Right cardiac atrium (tissue), 5 donors: Measurements from ENCODE around the gene NAT16. TPM values are rescaled to one million over a fixed set of nuclear protein-coding genes. Genes with fewer than 3 reads are reported as not detected.
"Not testable (repeated sequence)": the region's sequence is repeated elsewhere in the genome, so short reads cannot be mapped to it uniquely, and the experiment has no call there.

Experiments used
- ATAC-seq, 2 donors: fragments of 200-7000 bp; cut with Tn5 transposase; one replicate each; pipeline versions ENCODE4 v1.8.0 to v1.9.1; 2020; ENCODE audit warnings: moderate library complexity in 2 of 2, mild to moderate bottlenecking in 1 of 2
- DNase-seq, 3 donors: peaks; one replicate each; pipeline ENCODE4 v3.0.0-alpha.2; 2020
- H3K27ac ChIP-seq: one replicate; pipeline ENCODE4 v1.5.1; 2013; ENCODE audit warnings: mild to moderate bottlenecking, low read length, control low read depth, moderate library complexity
- H3K27me3 ChIP-seq: one replicate; pipeline ENCODE4 v1.6.1; 2013; ENCODE audit not compliant: control insufficient read depth, insufficient read depth
- H3K4me1 ChIP-seq: one replicate; pipeline ENCODE4 v1.6.1; 2013; ENCODE audit warnings: low read length; ENCODE audit not compliant: control insufficient read depth, insufficient read depth
- H3K4me3 ChIP-seq: one replicate; pipeline ENCODE4 v1.5.1; 2013; ENCODE audit warnings: low read length, control low read depth
- H3K9me3 ChIP-seq: one replicate; pipeline ENCODE4 v1.6.1; 2013; ENCODE audit warnings: low read length; ENCODE audit not compliant: control insufficient read depth
- WGBS: extraction: QIAGEN DNeasy Blood & Tissue Kit; methylation state at CpG from one replicate; pipeline ENCODE4 v1.1.7; 2013; 5-methylcytosine and 5-hydroxymethylcytosine counted together
- intact Hi-C, 4 donors: fragments of 100-400 bp; cut with DNase I; formaldehyde crosslinking; loops; one replicate each; pipeline versions ENCODE4 v1.11.0 to v1.14.0; 2022 to 2023
- polyA plus RNA-seq: library from polyadenylated mRNA; stranded (reverse); fragments of 200-250 nt; gene quantifications from one replicate; pipeline ENCODE4 v1.2.3, GENCODE V29; 2013
- total RNA-seq, 4 donors: library from RNA; stranded (reverse); fragmentation: NEBNext Ultra II Directional; extraction: Animal tissue kit (Norgen Biotek cat#: 25700); gene quantifications; one replicate each; pipeline ENCODE4 v1.2.1, GENCODE V29; 2021
- donor health status: healthy with polysubstance abuse.
- donor health status: DM: no; HTN: yes; CAD: no.
- donor health status: DM: no; HTN: no; CAD: no.
- donor health status: DM: no; HTN: yes; CAD: no; lungs with severe emphysema.
- donor health status: DM: yes; HTN: yes; CAD: no.

The NAT16 gene
- total and polyA plus RNA-seq, 5 donors = not detected

DNA sequence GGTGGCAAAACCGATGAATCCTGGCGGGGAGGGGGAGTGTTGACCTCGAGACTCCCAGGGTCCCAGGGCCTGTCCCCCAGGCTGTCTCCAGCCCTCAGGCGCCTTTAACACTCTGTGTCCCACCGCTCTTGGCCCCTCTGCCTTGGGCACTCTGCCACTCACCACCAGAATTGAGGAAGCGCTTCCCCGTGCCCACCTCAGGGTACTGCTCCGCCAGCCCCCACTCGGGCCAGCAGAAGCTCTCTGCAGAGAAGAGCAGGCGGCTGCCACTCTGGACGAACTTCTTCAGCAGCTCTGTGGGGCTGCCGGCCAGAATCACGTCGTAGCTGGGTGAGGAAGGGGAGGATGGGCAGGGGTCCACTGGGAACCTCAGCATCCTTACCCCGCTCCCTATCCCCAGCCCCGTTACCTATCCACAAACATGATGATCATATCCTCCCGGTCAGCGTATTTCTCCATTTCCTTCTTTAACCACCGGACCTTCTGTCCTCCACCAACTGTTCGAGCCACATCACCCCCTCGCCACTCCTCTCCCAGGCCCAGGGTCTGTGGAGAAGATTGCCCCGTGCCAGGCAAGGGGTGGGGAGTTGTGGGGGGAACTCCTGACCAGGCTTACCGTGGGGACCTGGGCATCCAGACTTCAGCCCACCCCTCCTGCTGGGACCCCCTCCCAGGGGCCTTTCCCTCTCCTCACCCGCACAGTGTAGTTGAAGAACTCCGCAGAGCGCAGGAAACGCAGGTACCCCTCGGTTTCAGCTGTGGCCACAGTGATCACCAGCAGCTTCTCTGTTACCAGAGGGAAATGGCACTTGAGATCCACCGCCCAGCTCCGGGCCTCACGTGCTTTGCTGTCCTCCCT is 36.1 kb upstream of the NAT16 start:
- DNase-seq (peak in 2 of 3 donors; percentile 44 to 69), ATAC-seq (no peak)
- 58% methylated on average over 31 of the region's 31 CpGs for WGBS
- intact Hi-C loops = loop anchor here in 1 of 4 donors (5.0 kb wide), 1 partner anchor 36 kb away; no protein-coding TSS in a partner anchor
- Histone ChIP-seq H3K4me1 (peaks cover 2% of the 10 kb centered on the region), H3K9me3 (no peaks in the 10 kb centered on the region), H3K27me3 (no peaks in the 10 kb centered on the region), H3K4me3 (peak overlapping the region; percentile 76), H3K27ac (no peak overlapping the region)

GRCh38 chr7:101212014-101212413 is 31.9 kb upstream of the NAT16 start:
- Histone ChIP-seq H3K4me1 (no peaks in the 10 kb centered on the region), H3K4me3 (no peak overlapping the region), H3K27me3 (no peaks in the 10 kb centered on the region), H3K9me3 (no peaks in the 10 kb centered on the region), H3K27ac (no peak overlapping the region)
- intact Hi-C loops = no loop called here
- peak in 1 of 3 donors; percentile 24 for DNase-seq
- 90% methylated on average over 8 of the region's 8 CpGs for WGBS
- no peak for ATAC-seq

DNA sequence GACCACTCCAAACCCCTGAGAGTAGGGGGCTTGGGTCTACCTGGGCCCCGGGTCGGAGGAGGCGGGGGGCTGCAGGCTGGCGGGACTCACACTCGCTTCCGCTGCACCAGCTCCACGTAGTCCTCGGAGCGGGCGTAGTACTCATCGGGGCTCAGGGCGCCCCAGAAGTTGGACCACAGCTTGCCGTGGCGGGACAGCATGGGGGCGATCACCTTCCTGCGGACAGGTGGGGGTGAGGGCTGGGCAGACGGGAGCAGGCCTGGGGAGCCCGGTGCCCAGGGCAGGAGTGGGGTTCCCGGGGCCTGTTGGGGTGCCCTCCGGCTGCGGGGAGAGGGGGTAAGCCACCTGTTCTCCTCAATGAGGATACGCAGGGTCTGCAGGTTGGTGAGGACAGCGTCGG is 31.4 kb upstream of the NAT16 start:
- intact Hi-C loops = no loop called here
- Histone ChIP-seq H3K27ac (no peak overlapping the region), H3K27me3 (no peaks in the 10 kb centered on the region), H3K4me1 (no peaks in the 10 kb centered on the region), H3K9me3 (no peaks in the 10 kb centered on the region), H3K4me3 (no peak overlapping the region)
- 97% methylated on average over 24 of the region's 24 CpGs for WGBS
- DNase-seq (peak in 1 of 3 donors; percentile 54), ATAC-seq (no peak)

DNA sequence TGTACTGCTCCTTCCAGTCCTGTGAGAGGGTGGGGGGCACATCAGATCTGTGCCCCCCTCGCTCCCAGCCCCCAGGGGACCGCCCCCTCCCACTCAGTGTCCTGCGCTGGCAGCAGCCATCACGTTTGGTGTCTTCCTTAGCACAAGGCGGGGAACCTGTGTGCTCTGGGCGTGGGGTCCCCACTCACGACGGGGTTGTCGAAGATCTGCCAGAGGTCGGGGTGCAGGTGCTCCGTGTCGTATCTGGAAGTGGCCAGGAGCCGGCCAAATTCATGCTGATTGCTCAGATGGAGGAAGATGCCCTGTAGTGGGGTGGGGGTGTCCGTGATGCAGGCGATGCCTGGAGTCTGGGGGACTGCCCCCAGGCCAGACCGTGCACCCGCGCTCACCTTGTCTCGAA is 30.1 kb upstream of the NAT16 start:
- peak in 1 of 3 donors; percentile 33 for DNase-seq
- intact Hi-C loops = no loop called here
- no peak for ATAC-seq
- H3K27ac ChIP-seq = no peak overlapping the region
- H3K27me3 ChIP-seq = no peaks in the 10 kb centered on the region
- H3K9me3 ChIP-seq = no peaks in the 10 kb centered on the region
- no peaks in the 10 kb centered on the region for H3K4me1 ChIP-seq
- no peak overlapping the region for H3K4me3 ChIP-seq
- 92% methylated on average over 19 of the region's 19 CpGs for WGBS

DNA sequence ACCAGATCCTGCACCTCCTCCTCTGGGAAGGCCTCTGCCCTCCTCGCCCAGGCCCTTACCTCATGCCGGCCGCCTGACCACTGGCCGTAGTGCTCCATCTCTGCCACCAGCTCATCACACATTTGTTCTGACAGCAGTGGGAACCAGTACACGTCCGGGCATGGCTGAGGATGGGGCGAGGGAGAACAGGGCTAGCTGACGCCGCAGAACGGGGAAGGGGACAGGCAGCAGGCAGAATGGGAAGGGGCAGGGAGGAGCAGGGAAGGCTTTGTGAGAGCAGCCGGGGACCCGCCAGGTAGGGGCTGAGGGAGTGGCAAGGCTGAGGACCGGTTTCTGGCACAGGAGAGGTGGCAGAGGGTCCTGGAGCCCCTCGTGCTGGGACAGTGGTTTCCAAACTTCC is 28.7 kb upstream of the NAT16 start:
- intact Hi-C loops = no loop called here
- H3K27ac ChIP-seq = no peak overlapping the region
- ATAC-seq = no peak
- H3K9me3 ChIP-seq = no peaks in the 10 kb centered on the region
- 92% methylated on average over 14 of the region's 14 CpGs for WGBS
- H3K27me3 ChIP-seq = no peaks in the 10 kb centered on the region
- H3K4me1 ChIP-seq = no peaks in the 10 kb centered on the region
- no peak overlapping the region for H3K4me3 ChIP-seq
- peak in 1 of 3 donors; percentile 29 for DNase-seq

DNA sequence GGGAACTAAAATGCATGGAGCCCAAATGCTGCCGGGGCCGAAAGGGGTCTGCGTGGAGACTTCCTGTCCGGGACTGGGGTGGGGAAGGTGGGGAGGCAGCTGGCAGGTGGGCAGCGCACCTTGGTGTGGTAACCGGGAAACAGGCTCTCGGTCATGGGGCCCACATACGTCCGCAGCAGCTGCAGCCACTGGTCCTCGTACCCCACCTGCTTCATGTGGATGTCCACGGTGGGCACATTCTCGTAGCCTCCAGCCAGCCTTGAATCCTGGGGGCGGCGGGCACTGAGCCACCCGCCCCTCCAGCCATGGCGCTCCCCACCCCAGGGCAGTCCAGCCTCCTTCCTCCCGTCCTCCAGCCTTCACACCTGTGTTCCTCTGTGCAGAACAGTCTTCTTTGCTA is 27.4 kb upstream of the NAT16 start:
- H3K27me3 ChIP-seq = no peaks in the 10 kb centered on the region
- intact Hi-C loops = no loop called here
- peak in 1 of 3 donors; percentile 45 for DNase-seq
- no peaks in the 10 kb centered on the region for H3K9me3 ChIP-seq
- ATAC-seq = no peak
- WGBS = 92% methylated on average over 17 of the region's 17 CpGs
- H3K4me1 ChIP-seq = no peaks in the 10 kb centered on the region
- H3K27ac ChIP-seq = no peak overlapping the region
- H3K4me3 ChIP-seq = no peak overlapping the region

GRCh38 chr7:101206665-101207042 is 26.6 kb upstream of the NAT16 start:
- intact Hi-C loops = no loop called here
- ATAC-seq (no peak), DNase-seq (peak in 1 of 3 donors; percentile 30)
- no peaks in the 10 kb centered on the region for H3K9me3 ChIP-seq
- 93% methylated on average over 19 of the region's 19 CpGs for WGBS
- no peaks in the 10 kb centered on the region for H3K4me1 ChIP-seq
- H3K4me3 ChIP-seq = no peak overlapping the region
- H3K27ac ChIP-seq = no peak overlapping the region
- H3K27me3 ChIP-seq = no peaks in the 10 kb centered on the region

DNA sequence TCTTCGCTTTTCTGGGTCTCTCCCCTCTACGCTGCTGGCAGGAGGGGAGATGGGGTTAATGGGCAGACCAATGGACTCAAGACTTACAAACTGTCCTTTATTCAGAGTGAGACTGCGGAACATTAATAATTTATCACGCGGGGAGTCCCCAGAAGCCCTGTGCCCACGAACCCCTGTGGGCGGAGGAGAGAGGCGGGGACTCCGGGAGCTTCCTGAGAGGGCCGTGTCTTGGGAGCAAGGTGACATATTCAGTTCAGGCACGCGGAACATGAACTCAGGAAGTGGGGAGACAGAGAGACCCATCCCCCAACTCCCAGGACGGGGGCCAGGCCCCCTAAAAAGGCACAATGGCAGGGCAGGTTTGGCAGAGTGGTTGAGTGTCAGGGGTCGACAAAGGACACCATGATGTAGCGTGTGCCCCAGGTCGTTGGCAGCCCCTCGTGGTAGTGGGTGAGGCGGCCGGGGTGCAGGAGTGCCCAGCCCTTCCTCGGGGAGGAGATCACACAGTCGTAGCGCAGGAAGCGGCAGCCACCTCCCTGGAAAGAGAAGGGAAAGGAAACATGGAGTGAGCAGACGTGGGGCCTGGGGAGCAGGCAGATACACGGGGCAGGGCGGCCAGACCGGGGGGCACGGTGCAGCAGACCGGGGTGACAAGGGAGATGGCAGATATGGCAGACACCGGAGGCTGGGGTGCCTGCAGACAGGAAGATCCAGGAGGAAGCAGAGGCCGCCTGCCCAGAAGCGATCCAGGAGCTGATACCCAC is 26.0 kb upstream of the NAT16 start:
- no peaks in the 10 kb centered on the region for H3K4me1 ChIP-seq
- peak in 1 of 3 donors; percentile 34 for DNase-seq
- no peaks in the 10 kb centered on the region for H3K9me3 ChIP-seq
- no peak for ATAC-seq
- intact Hi-C loops = no loop called here
- WGBS = 84% methylated on average over 32 of the region's 32 CpGs
- H3K4me3 ChIP-seq = no peak overlapping the region
- no peak overlapping the region for H3K27ac ChIP-seq
- no peaks in the 10 kb centered on the region for H3K27me3 ChIP-seq

DNA sequence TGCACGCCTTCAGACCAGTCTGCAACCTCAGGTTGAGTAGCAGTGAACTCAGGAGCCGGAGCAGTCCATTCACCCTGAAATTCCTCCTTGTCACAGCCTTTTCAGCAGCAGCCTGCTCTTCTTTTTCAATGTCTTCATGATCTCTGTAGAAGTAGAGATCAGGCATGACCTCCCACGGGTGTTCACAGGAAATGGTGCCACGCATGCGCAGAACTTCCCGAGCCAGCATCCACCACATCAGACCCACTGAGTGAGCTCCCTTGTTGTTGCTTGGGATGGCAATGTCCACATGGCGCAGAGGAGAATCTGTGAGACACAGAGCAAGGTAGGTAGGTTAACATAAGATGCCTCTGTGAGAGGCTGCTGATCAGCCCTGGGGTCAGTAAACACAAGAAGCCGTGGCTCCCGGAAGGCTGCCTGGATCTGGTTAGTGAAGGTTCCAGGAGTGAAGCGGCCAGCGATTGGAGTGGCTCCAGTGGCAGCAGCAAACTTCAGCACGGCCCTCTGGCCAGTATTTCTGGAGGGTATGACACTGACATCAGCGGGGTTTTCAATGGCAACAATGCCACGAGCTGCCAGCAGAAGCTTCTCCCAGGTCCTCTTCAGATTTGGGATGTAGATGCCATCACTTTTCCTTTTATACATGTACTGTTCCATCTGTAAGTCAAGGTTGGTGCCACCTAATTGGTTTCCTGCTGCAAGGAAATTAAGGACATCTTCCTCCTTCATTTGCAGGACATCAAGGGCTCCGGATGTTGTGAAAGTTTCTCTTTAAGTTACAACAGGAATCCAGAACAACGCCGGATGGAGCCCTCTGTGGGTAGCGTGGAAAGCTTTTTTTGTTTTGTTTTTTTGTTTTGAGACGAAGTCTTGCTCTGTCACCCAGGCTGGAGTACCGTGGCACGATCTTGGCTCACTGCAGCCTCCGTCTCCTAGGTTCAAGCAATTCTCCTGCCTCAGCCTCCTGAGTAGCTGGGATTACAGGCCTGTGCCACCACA is 23.9 kb upstream of the NAT16 start:
- H3K4me1 ChIP-seq, H3K4me3 ChIP-seq, H3K27ac ChIP-seq, ATAC-seq, intact Hi-C loops, H3K9me3 ChIP-seq, H3K27me3 ChIP-seq: not testable (repeated sequence)
- 58% methylated on average over 22 of the region's 22 CpGs for WGBS
- DNase-seq = peak in 1 of 3 donors; percentile 53

GRCh38 chr7:101202603-101202918 is 22.5 kb upstream of the NAT16 start:
- H3K9me3 ChIP-seq = no peaks in the 10 kb centered on the region
- DNase-seq (no peak), ATAC-seq (no peak)
- H3K27me3 ChIP-seq = no peaks in the 10 kb centered on the region
- H3K4me1 ChIP-seq = no peaks in the 10 kb centered on the region
- H3K4me3 ChIP-seq = no peak overlapping the region
- intact Hi-C loops = no loop called here
- WGBS = 87% methylated on average over 5 of the region's 5 CpGs
- no peak overlapping the region for H3K27ac ChIP-seq
